A549 (cell line): ENCODE measurements around the gene GATA5. TPM values are rescaled to one million over a fixed set of nuclear protein-coding genes. Genes with fewer than 3 reads are reported as not detected.
A peak's percentile ranks its signal among the peaks of the same experiment; 100 is the strongest.

Experiments used
- ATAC-seq, 2 experiments: fragments of 200-7000 bp in 1 of 2; fragments of >200 bp in 1 of 2; cut with Nextera tagmentation in 1 of 2; cut with Tn5 transposase in 1 of 2; 3 replicates each; pipeline versions ENCODE4 v1.8.0 to v1.9.1; 2018 to 2020; ENCODE audit warnings: mild to moderate bottlenecking in 1 of 2, moderate library complexity in 1 of 2
- CTCF ChIA-PET: fragments of 300-600 bp; sonication (Branson Sonifier 250); formaldehyde crosslinking; extraction: SDS; loops from one replicate; lab custom pipeline; 2021; ENCODE audit warnings: antibody characterized with exemption, inconsistent platforms; lab: Yijun Ruan, JAX
- POLR2A ChIA-PET: fragments of 350-600 bp; formaldehyde crosslinking; extraction: SDS; loops from one replicate; lab custom pipeline; 2021; ENCODE audit warnings: antibody characterized with exemption, inconsistent platforms; lab: Yijun Ruan, JAX
- DNase-seq, 2 experiments: peaks; one replicate each; pipeline versions ENCODE4 v3.0.0 to v3.0.0-alpha.2; 2011 to 2016; ENCODE audit warnings: low read depth in 1 of 2, low spot score in 1 of 2
- FAIRE-seq: peaks from 2 replicates; lab custom pipeline; 2011; peaks lifted over from hg19 to GRCh38; lab: Jason Lieb, UNC
- H3K27ac ChIP-seq, 2 experiments: fragments of >200 bp; sonication (Bioruptor Twin); formaldehyde crosslinking; 3 replicates each; pipeline ENCODE4 v1.5.1; 2016 to 2017
- H3K4me1 ChIP-seq: fragments of >200 bp; sonication (Bioruptor Twin); formaldehyde crosslinking; 3 replicates; pipeline ENCODE4 v1.6.1; 2016
- H3K4me2 ChIP-seq: fragments of >200 bp; sonication (Bioruptor Twin); formaldehyde crosslinking; 3 replicates; pipeline ENCODE4 v1.6.1; 2016
- H3K4me3 ChIP-seq: fragments of >200 bp; sonication (Bioruptor Twin); formaldehyde crosslinking; 3 replicates; pipeline ENCODE4 v1.5.1; 2016
- H3K9me3 ChIP-seq: fragments of >200 bp; sonication (Bioruptor Twin); formaldehyde crosslinking; 3 replicates; pipeline ENCODE4 v1.6.1; 2016
- ATOH8 ChIP-seq: fragments of 250-450 bp; sonication (Bioruptor Pico); IDR thresholded peaks from 2 replicates; pipeline ENCODE4 v1.5.0; 2020; ENCODE audit warnings: low read depth, mild to moderate bottlenecking, moderate library complexity
- CBX2 ChIP-seq: fragments of 200-600 bp; sonication (generic); IDR thresholded peaks from 2 replicates; pipeline ENCODE4 v1.6.1; 2016; ENCODE audit warnings: low read depth, mild to moderate bottlenecking, borderline replicate concordance
- CHD2 ChIP-seq: fragments of 150-350 bp; IDR thresholded peaks from 2 replicates; pipeline ENCODE4 v1.6.1; 2014; ENCODE audit warnings: low read length; ENCODE audit not compliant: partially characterized antibody
- CTCF ChIP-seq: fragments of >200 bp; sonication (Bioruptor Twin); formaldehyde crosslinking; IDR thresholded peaks from 3 replicates; pipeline ENCODE4 v1.5.1; 2016
- EHF ChIP-seq: fragments of 250-450 bp; sonication (Bioruptor Pico); IDR thresholded peaks from 2 replicates; pipeline ENCODE4 v1.5.0; 2020; ENCODE audit warnings: mild to moderate bottlenecking
- FOSB ChIP-seq: fragments of 250-450 bp; sonication (Bioruptor Pico); IDR thresholded peaks from 2 replicates; pipeline ENCODE4 v1.5.0; 2020; ENCODE audit warnings: mild to moderate bottlenecking, moderate library complexity
- HDAC2 ChIP-seq: fragments of 200-600 bp; sonication (generic); IDR thresholded peaks from 2 replicates; pipeline ENCODE4 v1.6.1; 2016
- HMGXB4 ChIP-seq: fragments of 250-450 bp; sonication (Bioruptor Pico); IDR thresholded peaks from 2 replicates; pipeline ENCODE4 v1.5.0; 2021; ENCODE audit warnings: mild to moderate bottlenecking, moderate library complexity, borderline replicate concordance
- HOXB5 ChIP-seq: fragments of 250-450 bp; sonication (Bioruptor Pico); IDR thresholded peaks from 2 replicates; pipeline ENCODE4 v1.5.0; 2020; ENCODE audit warnings: mild to moderate bottlenecking, moderate library complexity
- JUN ChIP-seq, 2 experiments: fragments of >200 bp; sonication (Bioruptor Twin); formaldehyde crosslinking; IDR thresholded peaks; 2 replicates in 1 of 2; 3 replicates in 1 of 2; pipeline ENCODE4 v1.6.1; 2016 to 2017
- KDM5A ChIP-seq: fragments of 200-600 bp; sonication (generic); IDR thresholded peaks from 2 replicates; pipeline ENCODE4 v1.6.1; 2016; ENCODE audit warnings: antibody characterized with exemption, mild to moderate bottlenecking
- MAFK ChIP-seq: fragments of 450-650 bp; IDR thresholded peaks from 2 replicates; pipeline ENCODE4 v1.6.1; 2014; ENCODE audit not compliant: partially characterized antibody
- MAX ChIP-seq: IDR thresholded peaks from 2 replicates; pipeline ENCODE4 v1.6.1; 2012
- MYC ChIP-seq: IDR thresholded peaks from 2 replicates; pipeline ENCODE4 v1.6.1; 2012; ENCODE audit warnings: mild to moderate bottlenecking, inconsistent platforms, low read length, improper control_type of control experiment, borderline replicate concordance
- NPAS2 ChIP-seq: fragments of 250-450 bp; sonication (Bioruptor Pico); IDR thresholded peaks from 2 replicates; pipeline ENCODE4 v1.8.0; 2022; ENCODE audit warnings: mild to moderate bottlenecking, moderate library complexity, borderline replicate concordance
- NR3C1 ChIP-seq: fragments of >200 bp; sonication (Bioruptor Twin); formaldehyde crosslinking; IDR thresholded peaks from 3 replicates; pipeline ENCODE4 v1.6.1; 2017
- PHF8 ChIP-seq: fragments of 200-600 bp; sonication (generic); IDR thresholded peaks from 2 replicates; pipeline ENCODE4 v1.6.1; 2016; ENCODE audit warnings: low read depth, mild to moderate bottlenecking, antibody characterized with exemption, moderate library complexity, borderline replicate concordance
- RCOR1 ChIP-seq: fragments of 150-350 bp; IDR thresholded peaks from 2 replicates; pipeline ENCODE4 v1.6.1; 2014; ENCODE audit warnings: antibody characterized with exemption, low read length, low read depth
- REST ChIP-seq: fragments of 200-600 bp; sonication (generic); IDR thresholded peaks from 2 replicates; pipeline ENCODE4 v1.6.1; 2016; ENCODE audit warnings: antibody characterized with exemption, mild to moderate bottlenecking, moderate library complexity
- RNF2 ChIP-seq: fragments of 200-600 bp; sonication (generic); IDR thresholded peaks from 2 replicates; pipeline ENCODE4 v1.6.1; 2016; ENCODE audit warnings: low read depth, mild to moderate bottlenecking, antibody characterized with exemption, moderate library complexity, borderline replicate concordance
- TFCP2L1 ChIP-seq: fragments of 250-450 bp; sonication (Bioruptor Pico); IDR thresholded peaks from 2 replicates; pipeline ENCODE4 v1.5.0; 2021; ENCODE audit warnings: mild to moderate bottlenecking
- ZC3H11A ChIP-seq: fragments of 450-650 bp; IDR thresholded peaks from 2 replicates; pipeline ENCODE4 v1.6.1; 2014; ENCODE audit warnings: antibody characterized with exemption, mild to moderate bottlenecking
- WGBS: methylation state at CpG from one replicate; pipeline ENCODE4 v1.1.6; 2017; ENCODE audit errors: missing lambda C conversion rate; 5-methylcytosine and 5-hydroxymethylcytosine counted together
- polyA plus RNA-seq, 4 experiments: library from polyadenylated mRNA; depleted of rRNA in 3 of 4; stranded (reverse); fragments of >200 nt; fragmentation: RNase III in 1 of 4; extraction: RNeasy Plus Mini Kit Qiagen cat#74134 plus additional on column Dnase treatment in 1 of 4; gene quantifications; 2 replicates in 3 of 4; 3 replicates in 1 of 4; pipeline ENCODE4 v1.2.3, GENCODE V29; 2011 to 2017

The GATA5 gene
- polyA plus RNA-seq, 2 of the 4 experiments (the other 2 are of a cell fraction), result 0.21 to 0.72 TPM

GRCh38 chr20:62485701-62486089 lies 9.9 kb upstream of the GATA5 start:
- Histone ChIP-seq H3K9me3 (no peaks in the 10 kb centered on the region), H3K4me1 (peaks cover 14% of the 10 kb centered on the region), H3K4me2 (no peak overlapping the region), H3K4me3 (no peak overlapping the region), H3K27ac (no peak overlapping the region)
- no peak for TF ChIP-seq CTCF
- TF ChIP-seq RNF2, result no peak
- TF ChIP-seq RCOR1, result no peak
- TF ChIP-seq NPAS2 (CRISPR knock-in tag), result no peak
- no peak for TF ChIP-seq FOSB (CRISPR knock-in tag)
- no peak for TF ChIP-seq ZC3H11A
- TF ChIP-seq HMGXB4 (CRISPR knock-in tag), result no peak
- no peak for TF ChIP-seq KDM5A
- no peak for TF ChIP-seq REST
- TF ChIP-seq CHD2, result no peak
- FAIRE-seq, result no peak
- WGBS, result 59% methylated on average over 9 of the region's 17 CpGs
- no peak for ATAC-seq
- POLR2A ChIA-PET, result no interaction called here
- no peak for DNase-seq
- CTCF ChIA-PET, result interaction anchor here (1.4 kb wide), 1 partner anchor 10 kb away, joined by 5 read pairs; no protein-coding TSS in a partner anchor

GRCh38 chr20:62485062-62485700 lies 9.4 kb upstream of the GATA5 start:
- POLR2A ChIA-PET, result no interaction called here
- FAIRE-seq (no peak), ATAC-seq (peak; percentile 30 to 68; a peak in 4 of 6 replicates), DNase-seq (no peak)
- Histone ChIP-seq H3K27ac (no peak overlapping the region), H3K4me3 (no peak overlapping the region), H3K9me3 (no peaks in the 10 kb centered on the region), H3K4me2 (peak overlapping the region; percentile 34; the same call in 1 of the 3 replicates), H3K4me1 (peaks cover 13% of the 10 kb centered on the region)
- CTCF ChIA-PET, result interaction anchor here (1.4 to 2.5 kb wide), 2 partner anchors 11 to 14 kb away, joined by 5 to 8 read pairs; no protein-coding TSS in a partner anchor
- 20% methylated on average over 7 of the region's 21 CpGs for WGBS
- no peak for TF ChIP-seq MAX
- TF ChIP-seq CBX2, result no peak
- TF ChIP-seq ATOH8 (CRISPR knock-in tag), result no peak
- TF ChIP-seq MAFK, result no peak
- TF ChIP-seq HDAC2, result no peak
- TF ChIP-seq HMGXB4 (CRISPR knock-in tag), result no peak
- no peak for TF ChIP-seq HOXB5 (CRISPR knock-in tag)
- no peak for TF ChIP-seq MYC
- no peak for TF ChIP-seq NR3C1
- TF ChIP-seq PHF8, result no peak
- no peak for TF ChIP-seq EHF (CRISPR knock-in tag)
- no peak for TF ChIP-seq JUN (IDR thresholded peaks at IDR 0.05)
- TF ChIP-seq NPAS2 (CRISPR knock-in tag), result no peak
- no peak for TF ChIP-seq TFCP2L1 (CRISPR knock-in tag)
